Activated T-cell treated with anti-CD3 and anti-CD28 coated beads, Interleukin-2, amount 50 U/mL, for 72 hours (primary cell): ENCODE data around the gene GPR142. TPM values are rescaled to one million over a fixed set of nuclear protein-coding genes. Genes with fewer than 3 reads are reported as not detected.

Source experiments
- ATAC-seq, 2 donors: fragments of 150-1000 bp; cut with Tn5 transposase; replicated peaks in 1 of 2; 2 replicates each; pipeline ENCODE4 v1.10.0; 2021; ENCODE audit warnings: moderate library complexity in 2 of 2, mild to moderate bottlenecking in 1 of 2
- DNase-seq, 2 donors: peaks; one replicate each; pipeline ENCODE4 v3.0.0; 2021 to 2022; ENCODE audit warnings: mixed read lengths in 1 of 2
- H3K27ac Mint-ChIP-seq: one replicate; pipeline ENCODE4 v1.8.0; 2022; ENCODE audit warnings: mild to moderate bottlenecking, moderate library complexity, mixed read lengths
- H3K27me3 Mint-ChIP-seq: one replicate; pipeline ENCODE4 v1.8.0; 2022; ENCODE audit warnings: low read depth, mixed read lengths
- H3K36me3 Mint-ChIP-seq, 2 donors: one replicate each; pipeline ENCODE4 v1.8.0; 2022; ENCODE audit warnings: mixed read lengths in 2 of 2, mild to moderate bottlenecking in 1 of 2; ENCODE audit not compliant: insufficient read depth in 2 of 2
- H3K4me1 Mint-ChIP-seq: one replicate; pipeline ENCODE4 v1.8.0; 2022; ENCODE audit warnings: low read depth, mixed read lengths
- H3K4me3 Mint-ChIP-seq, 2 donors: one replicate each; pipeline ENCODE4 v1.8.0; 2022; ENCODE audit warnings: mild to moderate bottlenecking in 2 of 2, mixed read lengths in 2 of 2, moderate library complexity in 2 of 2
- H3K9me3 Mint-ChIP-seq, 2 donors: one replicate each; pipeline ENCODE4 v1.8.0; 2022; ENCODE audit warnings: mixed read lengths in 2 of 2
- total RNA-seq, 2 donors: library from RNA; stranded (reverse); gene quantifications; one replicate each; pipeline ENCODE4 v1.2.3, GENCODE V29; 2022

Gene GPR142
- total RNA-seq, 2 donors from 2014 or later, result not detected

GRCh38 chr17:74417178-74418045 is 50.1 kb downstream of the GPR142 start:
- no peaks in the 10 kb centered on the region for H3K9me3 Mint-ChIP-seq
- H3K4me3 Mint-ChIP-seq, result no peak overlapping the region
- no peaks in the 10 kb centered on the region for H3K36me3 Mint-ChIP-seq
- peaks cover 8% of the 10 kb centered on the region for H3K27me3 Mint-ChIP-seq
- H3K27ac Mint-ChIP-seq, result no peak overlapping the region
- DNase-seq (peak; percentile 14 to 18), ATAC-seq (peak; percentile 75 to 78)
- H3K4me1 Mint-ChIP-seq, result peaks cover 8% of the 10 kb centered on the region

GRCh38 chr17:74419928-74420411 is 52.7 kb downstream of the GPR142 start:
- Mint-ChIP-seq H3K4me3 (no peak overlapping the region), H3K9me3 (no peaks in the 10 kb centered on the region), H3K27ac (no peak overlapping the region), H3K4me1 (peaks cover 8% of the 10 kb centered on the region), H3K36me3 (no peaks in the 10 kb centered on the region), H3K27me3 (peaks cover 12% of the 10 kb centered on the region)
- DNase-seq (no peak), ATAC-seq (no peak)

Other genes starting within 250 kb of the GPR142 start
- 1,000 to 10,000 TPM; 1,255 to 1,305 TPM for gene RPL38, start 163.8 kb upstream of the GPR142 start, total RNA-seq
- 1 to 10 TPM; 5.3 to 7.2 TPM for gene TTYH2, start 153.9 kb upstream of the GPR142 start, total RNA-seq
- 1 to 10 TPM; 1.4 TPM for gene DNAI2, start 93.3 kb upstream of the GPR142 start, total RNA-seq
- under 1 TPM in 1 of 2 donors, not detected in 1; 0.25 TPM for gene KIF19, start 41.3 kb upstream of the GPR142 start, total RNA-seq
- not detected for gene BTBD17, start 5.6 kb upstream of the GPR142 start, total RNA-seq
- 1 to 10 TPM; 1.3 to 2.3 TPM for gene GPRC5C, start 64.6 kb downstream of the GPR142 start, total RNA-seq
- 1 to 10 TPM; 3.9 to 7.2 TPM for gene CD300A, start 99.1 kb downstream of the GPR142 start, total RNA-seq
- not detected for gene CD300LB, start 164.0 kb downstream of the GPR142 start, total RNA-seq
- under 1 TPM in 1 of 2 donors, not detected in 1; 0.16 TPM for gene CD300C, start 178.6 kb downstream of the GPR142 start, total RNA-seq
- not detected for gene CD300H, start 200.0 kb downstream of the GPR142 start, total RNA-seq
- under 1 TPM; 0.19 to 0.31 TPM for gene CD300LD, start 224.8 kb downstream of the GPR142 start, total RNA-seq